ENCODE results near the gene SLC30A2.

DNA sequence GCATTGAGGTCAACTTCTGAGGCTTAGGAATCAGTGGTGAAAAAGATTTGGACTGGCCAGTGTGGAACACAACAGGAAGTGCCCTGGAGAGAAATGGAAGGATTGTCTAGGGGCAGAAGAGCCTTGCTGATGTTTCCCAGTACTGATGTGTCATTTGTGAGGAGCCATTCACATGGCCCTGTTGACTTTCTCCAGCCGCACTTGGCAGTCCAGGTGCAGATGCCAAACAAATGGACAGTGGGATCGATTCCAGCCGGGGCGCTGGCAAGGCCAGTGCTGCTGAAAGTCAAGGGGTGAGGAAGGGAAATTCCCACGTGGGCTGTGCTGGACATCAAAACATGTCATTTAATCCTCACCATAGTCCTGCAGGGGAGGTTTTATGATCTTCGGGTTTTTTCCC, 26.4 kb upstream of the SLC30A2 start:
- TF ChIP-seq, protein P1, sequence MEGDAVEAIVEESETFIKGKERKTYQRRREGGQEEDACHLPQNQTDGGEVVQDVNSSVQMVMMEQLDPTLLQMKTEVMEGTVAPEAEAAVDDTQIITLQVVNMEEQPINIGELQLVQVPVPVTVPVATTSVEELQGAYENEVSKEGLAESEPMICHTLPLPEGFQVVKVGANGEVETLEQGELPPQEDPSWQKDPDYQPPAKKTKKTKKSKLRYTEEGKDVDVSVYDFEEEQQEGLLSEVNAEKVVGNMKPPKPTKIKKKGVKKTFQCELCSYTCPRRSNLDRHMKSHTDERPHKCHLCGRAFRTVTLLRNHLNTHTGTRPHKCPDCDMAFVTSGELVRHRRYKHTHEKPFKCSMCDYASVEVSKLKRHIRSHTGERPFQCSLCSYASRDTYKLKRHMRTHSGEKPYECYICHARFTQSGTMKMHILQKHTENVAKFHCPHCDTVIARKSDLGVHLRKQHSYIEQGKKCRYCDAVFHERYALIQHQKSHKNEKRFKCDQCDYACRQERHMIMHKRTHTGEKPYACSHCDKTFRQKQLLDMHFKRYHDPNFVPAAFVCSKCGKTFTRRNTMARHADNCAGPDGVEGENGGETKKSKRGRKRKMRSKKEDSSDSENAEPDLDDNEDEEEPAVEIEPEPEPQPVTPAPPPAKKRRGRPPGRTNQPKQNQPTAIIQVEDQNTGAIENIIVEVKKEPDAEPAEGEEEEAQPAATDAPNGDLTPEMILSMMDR (optimal IDR thresholded peaks at IDR 0.05 in 1 of 3, IDR thresholded peaks at IDR 0.05 in 1 of 3, conservative IDR thresholded peaks at IDR 0.05 in 1 of 3; ENCODE audit: extremely low read depth in 1 of 3, insufficient read depth in 2 of 3, low read length in 3 of 3): no peak
- no peak for TF ChIP-seq EZH2 (IDR thresholded peaks at IDR 0.05; ENCODE audit: low read length)

All from keratinocyte (primary cell).